GM19468 (cell line): ENCODE results near the gene STC2.

Source experiments
- ATAC-seq: cut with Tn5 transposase; IDR thresholded peaks from one replicate; pipeline ENCODE4 v1.9.1; 2021; ENCODE audit warnings: mild to moderate bottlenecking, moderate library complexity, moderate number of reproducible peaks; ENCODE audit not compliant: unreplicated experiment; ENCODE audit errors: extremely low read depth

The STC2 gene

GRCh38 chr5:173315495-173316338 lies 12.5 kb downstream of the STC2 start:
- no peak for ATAC-seq

DNA sequence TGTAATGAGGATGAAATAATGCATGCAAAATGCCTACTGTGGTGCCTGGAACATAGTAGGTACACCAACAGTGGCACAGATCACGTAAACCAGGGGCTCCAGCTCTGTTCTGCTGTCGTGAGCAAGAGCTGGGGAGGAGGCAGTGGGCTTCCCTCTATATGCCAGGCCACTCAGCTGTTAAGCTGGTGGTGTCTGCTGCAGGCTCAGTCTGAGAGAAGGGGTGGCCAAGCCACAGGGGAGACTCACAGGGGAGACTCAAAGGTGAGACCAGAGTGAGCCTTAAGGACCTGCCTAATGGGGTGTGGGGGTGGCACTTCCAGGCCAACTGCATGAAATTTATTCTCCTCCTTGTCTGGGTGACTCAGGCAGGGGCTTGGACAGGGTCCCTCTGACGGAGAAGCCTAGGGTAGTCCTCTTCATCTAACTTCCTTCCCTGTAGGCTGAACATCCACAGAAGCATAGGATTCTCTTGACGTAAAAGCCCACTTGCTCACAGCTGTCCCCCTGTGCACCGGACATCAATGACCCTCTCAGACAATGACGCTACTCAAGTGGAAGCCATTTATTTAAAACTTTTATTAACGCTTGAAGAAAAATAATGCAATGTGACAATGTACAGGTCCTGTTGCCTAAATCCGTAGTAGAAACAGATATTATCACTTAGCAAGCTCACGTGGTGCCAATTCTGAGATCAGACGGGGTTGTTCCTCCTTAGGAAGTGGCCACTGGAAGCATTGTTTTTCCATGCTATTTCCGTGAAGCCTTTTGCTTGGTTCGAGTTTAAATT lies 13.9 kb downstream of the STC2 start:
- ATAC-seq, result no peak

DNA sequence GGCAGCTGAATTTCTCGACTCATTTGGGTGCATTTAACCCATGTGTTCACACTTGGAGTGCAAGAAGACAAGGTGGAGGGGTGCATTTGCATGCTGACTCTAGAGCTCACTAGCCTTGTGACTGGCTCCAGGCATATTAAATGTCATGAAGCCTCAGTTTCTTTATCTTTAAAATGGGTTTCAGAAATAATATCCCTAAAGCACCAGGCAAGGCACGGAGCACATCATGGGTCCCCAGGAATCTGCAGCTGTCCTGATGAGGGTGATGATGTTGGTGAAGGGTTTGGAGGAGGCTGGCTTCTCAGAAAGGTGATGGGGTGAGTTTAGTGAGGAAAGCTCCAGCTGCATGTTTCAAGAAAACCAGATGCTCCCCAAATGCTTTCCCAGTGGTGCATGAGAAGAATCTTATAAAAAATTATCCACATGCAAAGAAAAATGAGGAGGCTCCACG lies 14.8 kb downstream of the STC2 start:
- no peak for ATAC-seq

- ATAC-seq, result no peak
These were observed 15.4 kb downstream of the STC2 start for GRCh38 chr5:173312821-173313220.

GRCh38 chr5:173311818-173312585 lies 16.2 kb downstream of the STC2 start:
- no peak for ATAC-seq

DNA sequence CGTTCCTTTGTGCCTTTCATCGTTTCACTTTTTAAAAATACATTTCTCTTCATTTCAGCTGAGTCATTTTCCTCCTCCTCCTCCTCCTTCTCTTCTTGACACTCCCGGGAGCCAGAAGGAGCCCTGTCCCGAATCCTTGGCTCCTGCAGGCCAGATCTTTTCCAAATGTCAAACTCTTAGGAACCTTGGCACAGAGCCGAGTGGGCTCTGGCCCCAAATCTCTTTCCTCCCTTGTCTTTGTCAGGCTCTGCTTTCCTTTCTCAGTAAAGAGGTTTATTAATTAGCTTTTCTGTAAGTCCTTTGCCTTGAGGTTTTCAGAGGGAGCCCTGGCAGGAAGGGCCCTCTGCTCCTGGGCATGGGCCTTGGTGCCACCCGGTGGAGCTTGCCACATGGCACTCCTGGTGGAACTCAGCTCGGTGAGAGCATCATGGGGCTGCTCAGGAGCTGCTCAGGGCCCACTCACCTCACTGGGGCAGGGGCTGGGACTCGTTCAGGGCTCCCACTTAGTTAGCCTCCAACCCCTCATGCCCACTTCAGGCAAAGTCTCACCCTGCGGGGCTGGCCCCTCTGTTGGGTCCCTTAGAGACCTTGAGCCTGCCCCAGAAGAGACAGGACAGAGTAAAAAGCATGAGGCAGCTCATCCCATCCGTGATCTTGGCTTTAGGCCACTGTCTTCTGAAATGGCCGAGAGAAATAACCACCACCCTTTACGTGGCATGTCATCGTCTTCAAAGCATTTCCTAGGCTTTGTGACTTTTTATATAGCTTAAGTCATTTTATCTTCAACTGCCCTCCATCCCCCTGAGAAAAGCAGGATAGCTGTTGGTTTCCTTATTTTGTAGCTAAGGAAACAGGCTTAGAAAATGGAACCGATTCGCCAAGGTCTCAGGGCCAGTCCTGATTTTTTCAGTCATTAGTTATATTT lies 17.1 kb downstream of the STC2 start:
- no peak for ATAC-seq

DNA sequence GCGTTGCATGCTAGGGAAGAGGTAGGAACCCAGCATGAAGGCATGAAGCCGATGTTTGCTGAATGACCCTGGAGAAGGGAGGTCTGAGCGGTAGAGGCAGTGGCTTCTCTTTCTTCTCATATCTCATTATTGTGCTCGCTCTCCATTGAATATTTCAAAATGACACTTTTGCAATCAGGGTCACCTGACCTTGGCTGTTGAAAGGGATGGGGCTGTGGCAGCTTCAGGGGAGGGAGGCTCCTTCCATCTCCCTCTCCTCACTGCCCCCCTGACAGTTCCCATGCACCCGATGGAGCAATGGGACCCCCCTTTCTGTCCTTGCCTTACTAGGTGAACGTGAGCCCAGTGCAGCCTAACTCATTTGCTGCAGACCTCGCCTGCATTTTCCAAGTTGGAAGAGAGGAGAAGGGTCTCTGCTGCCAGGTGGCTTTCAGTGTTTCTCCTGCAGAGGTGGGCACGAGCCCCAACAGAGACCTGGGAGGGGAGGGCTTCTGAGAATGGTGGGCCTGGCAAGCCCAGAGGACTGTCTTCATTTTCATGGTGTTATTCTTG lies 17.9 kb downstream of the STC2 start:
- ATAC-seq, result no peak

GRCh38 chr5:173309731-173310130 lies 18.5 kb downstream of the STC2 start:
- no peak for ATAC-seq

DNA sequence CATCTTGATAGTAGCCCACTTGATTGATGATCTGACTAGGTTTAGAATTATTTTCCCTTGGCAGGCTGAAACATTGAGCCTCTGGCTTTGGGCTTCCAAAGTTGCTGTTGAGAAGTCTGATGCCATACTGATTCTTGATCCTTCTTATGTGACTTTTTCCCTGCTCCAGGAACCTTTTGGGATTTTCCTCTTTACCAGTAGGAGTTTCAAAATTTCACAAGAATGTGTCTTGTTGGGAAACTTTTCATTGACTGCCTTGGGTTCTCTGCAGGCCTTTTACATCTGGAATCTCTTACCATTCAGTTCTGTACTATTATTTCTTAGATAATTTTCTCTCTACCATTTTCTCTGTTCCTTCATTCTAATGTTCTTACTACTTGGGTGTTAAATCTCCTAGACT lies 20.0 kb downstream of the STC2 start:
- no peak for ATAC-seq

- no peak for ATAC-seq
These were observed 20.5 kb downstream of the STC2 start for GRCh38 chr5:173307695-173308094.

DNA sequence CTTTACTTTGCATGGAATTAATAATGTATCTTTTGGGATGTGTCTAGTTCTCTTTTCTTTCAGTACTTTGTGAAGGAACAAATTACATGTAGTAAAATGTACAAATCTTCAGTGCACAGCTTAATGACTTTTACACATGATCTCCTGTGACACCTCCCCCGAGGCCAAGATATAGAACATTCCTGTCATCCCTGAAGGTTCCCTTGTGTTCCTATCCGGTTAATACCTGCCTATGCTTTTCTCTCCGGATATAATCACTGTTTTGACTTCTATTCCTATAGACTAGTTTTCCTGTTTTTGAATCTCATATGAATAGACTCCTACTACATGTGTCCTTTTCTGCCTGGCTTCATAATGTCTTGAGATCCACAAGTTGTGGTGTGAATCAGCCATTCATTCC lies 21.5 kb downstream of the STC2 start:
- no peak for ATAC-seq

- ATAC-seq, result no peak
These were observed 23.6 kb downstream of the STC2 start for GRCh38 chr5:173304591-173304988.

DNA sequence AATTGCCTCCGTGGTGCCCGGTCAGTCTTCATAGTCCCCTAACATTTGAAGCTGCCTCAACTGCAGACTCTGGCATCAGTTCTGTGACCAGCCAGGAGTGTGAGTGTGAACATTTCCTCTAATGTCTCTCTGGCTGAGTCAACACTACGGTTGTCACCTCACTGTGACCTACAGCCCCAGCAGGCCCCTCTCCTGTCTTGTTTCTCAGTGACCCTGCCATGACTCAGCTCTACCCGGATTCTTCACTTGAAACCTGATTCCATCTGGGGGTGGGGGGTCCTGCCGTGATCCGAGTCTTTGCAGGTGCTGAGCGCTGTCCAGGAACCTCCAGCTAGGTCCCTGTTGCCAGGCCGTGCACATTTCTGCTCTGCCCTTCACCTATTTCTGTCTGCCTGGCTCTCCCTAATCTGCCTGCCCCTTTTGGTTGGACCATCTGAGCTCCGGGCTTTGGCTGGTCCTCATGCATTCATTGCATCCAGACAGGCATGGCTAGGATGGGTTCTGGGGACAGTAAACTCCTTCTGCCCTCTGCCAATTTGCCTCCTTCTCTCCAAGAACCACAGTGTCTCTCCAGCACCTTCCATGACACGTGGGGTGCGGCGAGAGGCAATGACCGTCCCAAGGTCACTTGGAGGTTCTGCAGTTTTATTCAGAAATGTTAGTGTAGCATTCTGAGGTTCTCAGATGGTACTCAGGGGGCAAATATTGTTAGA lies 24.2 kb downstream of the STC2 start:
- ATAC-seq, result no peak

DNA sequence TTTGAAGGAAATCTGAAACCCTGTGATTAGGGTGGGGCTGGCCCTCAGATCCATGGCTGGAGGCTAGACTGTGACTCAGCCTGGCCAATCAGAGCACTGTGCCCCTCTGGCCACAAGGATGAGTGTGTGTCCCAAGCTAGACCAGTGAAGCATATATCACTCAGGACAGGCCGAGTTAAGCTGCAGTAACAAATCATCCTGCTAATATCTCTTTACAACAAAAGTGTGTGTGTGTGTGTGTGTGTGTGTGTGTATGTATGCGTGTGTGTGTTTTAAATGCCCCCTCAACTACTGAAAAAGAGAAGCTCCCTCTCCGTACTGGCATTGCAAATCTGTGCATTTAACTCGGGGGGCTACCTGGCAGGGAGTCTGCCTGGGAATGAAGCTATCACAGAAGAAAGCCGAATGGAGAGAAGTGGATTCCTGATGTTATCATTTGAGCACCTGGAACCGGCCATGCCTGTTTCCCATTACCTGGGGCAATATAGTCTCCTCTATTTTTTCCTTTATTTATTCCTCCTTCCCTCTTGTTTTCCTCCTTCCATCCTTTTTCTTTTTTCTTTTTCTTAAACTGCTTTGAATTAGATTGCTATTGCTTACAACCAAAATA lies 25.6 kb downstream of the STC2 start:
- no peak for ATAC-seq

GRCh38 chr5:173301695-173302545 lies 26.3 kb downstream of the STC2 start:
- no peak for ATAC-seq

DNA sequence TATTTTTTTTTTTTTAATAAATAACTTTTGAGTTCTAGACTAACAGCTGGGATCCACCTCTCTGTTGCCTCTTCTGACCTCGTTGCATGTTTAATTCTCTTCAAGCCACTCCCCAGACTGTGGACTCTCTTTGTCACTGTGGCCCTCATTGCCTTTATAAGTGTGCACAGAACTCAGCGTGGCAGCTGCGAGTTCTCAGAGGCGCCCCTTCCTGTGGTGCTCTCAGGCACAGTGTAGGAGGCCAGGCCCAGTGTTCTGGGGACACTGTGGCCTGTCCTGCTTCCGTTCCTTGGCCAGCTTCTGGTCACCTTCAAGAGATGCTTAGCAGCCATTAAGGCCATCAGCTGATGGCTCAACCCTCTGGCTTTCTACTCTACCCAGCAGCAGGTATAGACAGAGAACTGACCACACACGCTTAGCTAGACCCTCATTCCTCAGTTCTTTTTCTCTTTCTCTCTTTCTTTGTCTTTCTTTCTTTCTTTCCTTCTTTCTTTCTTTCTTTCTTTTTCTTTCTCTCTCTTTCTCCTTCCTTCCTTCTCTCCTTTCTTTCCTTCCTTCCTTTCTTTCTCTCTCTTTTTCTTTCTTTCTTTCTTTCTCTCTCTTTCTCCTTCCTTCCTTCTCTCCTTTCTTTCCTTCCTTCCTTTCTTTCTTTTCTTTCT lies 27.7 kb downstream of the STC2 start:
- ATAC-seq, result no peak

GRCh38 chr5:173299820-173300219 lies 28.4 kb downstream of the STC2 start:
- ATAC-seq, result no peak
